Measurements from ENCODE around the gene TRPC4. TPM values are rescaled to one million over a fixed set of nuclear protein-coding genes. Genes with fewer than 3 reads are reported as not detected.

TRPC4 gene
- total RNA-seq: not detected

DNA sequence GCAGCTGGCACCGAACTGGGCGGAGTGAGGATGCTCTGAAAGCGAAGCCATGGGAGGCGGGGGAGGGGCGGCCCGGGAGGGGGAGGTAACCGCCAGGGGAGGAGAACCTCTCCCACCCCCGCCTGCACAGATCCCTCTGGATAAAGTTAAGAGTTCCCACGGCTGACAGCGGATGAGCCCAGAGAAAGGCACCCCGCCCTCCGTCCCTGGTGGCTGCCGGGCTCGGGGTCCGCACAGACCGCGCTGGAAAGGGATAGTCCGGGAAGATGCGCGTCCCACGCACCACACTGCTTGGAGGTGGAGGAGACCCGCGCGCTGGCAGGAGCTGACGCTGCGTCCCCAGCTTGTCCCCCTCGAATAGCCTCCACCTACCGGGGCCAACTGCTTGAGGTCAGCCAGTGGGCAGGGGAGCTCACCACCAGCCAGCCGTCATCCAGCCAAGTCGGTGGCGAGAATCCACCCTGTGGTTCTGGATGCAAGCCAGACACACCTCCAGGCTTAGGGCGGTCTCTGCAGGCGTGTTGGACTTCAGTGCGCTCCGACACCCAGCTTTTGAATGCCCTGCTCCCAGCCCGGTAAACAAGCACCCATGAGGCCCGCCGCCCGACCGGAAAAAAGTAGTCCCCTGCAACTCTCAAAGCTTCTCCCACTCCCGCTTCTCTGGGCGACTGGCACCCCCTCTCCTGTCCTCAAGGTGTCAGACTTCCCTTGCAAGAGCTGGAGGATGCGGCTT is at the start of gene TRPC4:
Gene TRPC4 (minus strand): TSS at position 17 of the 733 bp plus-strand sequence. CDS start 86,439 bp downstream, outside the sequence.

DNA sequence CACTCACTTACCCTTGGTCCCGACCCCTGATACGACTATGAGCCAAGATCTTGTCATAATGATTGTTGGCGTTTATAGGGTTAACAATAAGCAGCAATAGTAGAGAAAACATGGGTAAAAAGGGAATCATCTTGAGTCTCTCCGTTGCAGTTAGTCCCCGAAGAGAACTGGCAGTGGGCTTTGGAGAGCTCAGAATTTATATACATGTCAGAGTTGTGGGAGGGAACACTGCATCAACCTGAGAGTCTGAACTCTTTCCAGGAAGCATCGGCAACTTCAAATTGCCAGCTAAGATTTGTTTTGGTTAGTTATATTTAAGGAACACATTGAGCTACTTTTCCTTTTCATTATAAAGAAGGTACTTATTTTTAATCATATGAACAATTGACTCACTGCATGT is 271.0 kb downstream of the TRPC4 start, which contains the start of gene POSTN:
Gene POSTN (minus strand): TSS at position 172 of the 400 bp plus-strand sequence. CDS start 42 bp downstream, at position 130.

Small RNA genes within 50 kb of the gene (small RNA-seq; reads per million reads assigned to genes)
- gene RNA5SP26: 0 reads per million in 2 donors
